ENCODE measurements around the gene VDAC2. TPM values are rescaled to one million over a fixed set of nuclear protein-coding genes. Genes with fewer than 3 reads are reported as not detected.
A peak's percentile ranks its signal among the peaks of the same experiment; 100 is the strongest.

The VDAC2 gene
- total RNA-seq, 1 experiment from 2014 or later, result 284 TPM

DNA sequence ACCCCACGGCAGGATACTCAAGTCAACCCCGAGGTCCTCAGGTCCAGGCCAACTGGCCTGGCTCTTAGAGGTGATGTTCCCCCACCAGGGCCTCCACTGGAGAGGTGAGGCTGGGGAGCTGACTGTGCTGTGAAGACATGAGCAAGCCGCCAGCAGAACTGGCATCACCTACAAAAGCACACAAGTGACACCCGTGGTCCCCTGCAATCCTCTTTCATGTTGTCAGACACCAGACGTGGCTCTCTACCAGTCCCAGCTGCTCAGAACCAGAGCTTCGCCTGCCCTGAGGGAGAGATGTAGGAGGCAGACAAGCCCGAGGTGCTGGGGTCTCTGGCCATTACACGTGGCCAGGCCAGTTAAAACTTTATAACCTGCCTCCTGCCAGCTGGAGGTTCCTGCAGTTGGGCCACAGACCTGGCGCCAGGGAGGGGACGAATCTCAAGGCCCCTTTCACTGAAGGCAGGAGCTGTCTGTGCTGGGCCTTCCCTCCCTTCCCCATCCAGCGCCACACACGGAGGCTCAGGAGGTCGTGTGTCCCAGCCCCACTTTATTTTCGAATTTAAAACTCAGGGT is 22.9 kb downstream of the VDAC2 start (continued):
- TF ChIP-seq FOXK1 (CRISPR knock-in tag; IDR thresholded peaks at IDR 0.05), result no peak
- TF ChIP-seq, protein P1, sequence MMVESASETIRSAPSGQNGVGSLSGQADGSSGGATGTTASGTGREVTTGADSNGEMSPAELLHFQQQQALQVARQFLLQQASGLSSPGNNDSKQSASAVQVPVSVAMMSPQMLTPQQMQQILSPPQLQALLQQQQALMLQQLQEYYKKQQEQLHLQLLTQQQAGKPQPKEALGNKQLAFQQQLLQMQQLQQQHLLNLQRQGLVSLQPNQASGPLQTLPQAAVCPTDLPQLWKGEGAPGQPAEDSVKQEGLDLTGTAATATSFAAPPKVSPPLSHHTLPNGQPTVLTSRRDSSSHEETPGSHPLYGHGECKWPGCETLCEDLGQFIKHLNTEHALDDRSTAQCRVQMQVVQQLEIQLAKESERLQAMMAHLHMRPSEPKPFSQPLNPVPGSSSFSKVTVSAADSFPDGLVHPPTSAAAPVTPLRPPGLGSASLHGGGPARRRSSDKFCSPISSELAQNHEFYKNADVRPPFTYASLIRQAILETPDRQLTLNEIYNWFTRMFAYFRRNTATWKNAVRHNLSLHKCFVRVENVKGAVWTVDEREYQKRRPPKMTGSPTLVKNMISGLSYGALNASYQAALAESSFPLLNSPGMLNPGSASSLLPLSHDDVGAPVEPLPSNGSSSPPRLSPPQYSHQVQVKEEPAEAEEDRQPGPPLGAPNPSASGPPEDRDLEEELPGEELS (CRISPR knock-in tag; IDR thresholded peaks at IDR 0.05), result no peak
- TF ChIP-seq, protein P2, sequence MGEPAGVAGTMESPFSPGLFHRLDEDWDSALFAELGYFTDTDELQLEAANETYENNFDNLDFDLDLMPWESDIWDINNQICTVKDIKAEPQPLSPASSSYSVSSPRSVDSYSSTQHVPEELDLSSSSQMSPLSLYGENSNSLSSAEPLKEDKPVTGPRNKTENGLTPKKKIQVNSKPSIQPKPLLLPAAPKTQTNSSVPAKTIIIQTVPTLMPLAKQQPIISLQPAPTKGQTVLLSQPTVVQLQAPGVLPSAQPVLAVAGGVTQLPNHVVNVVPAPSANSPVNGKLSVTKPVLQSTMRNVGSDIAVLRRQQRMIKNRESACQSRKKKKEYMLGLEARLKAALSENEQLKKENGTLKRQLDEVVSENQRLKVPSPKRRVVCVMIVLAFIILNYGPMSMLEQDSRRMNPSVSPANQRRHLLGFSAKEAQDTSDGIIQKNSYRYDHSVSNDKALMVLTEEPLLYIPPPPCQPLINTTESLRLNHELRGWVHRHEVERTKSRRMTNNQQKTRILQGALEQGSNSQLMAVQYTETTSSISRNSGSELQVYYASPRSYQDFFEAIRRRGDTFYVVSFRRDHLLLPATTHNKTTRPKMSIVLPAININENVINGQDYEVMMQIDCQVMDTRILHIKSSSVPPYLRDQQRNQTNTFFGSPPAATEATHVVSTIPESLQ (CRISPR knock-in tag; IDR thresholded peaks at IDR 0.05), result no peak
- TF ChIP-seq PRRX2 (CRISPR knock-in tag; IDR thresholded peaks at IDR 0.05), result peak; percentile 76; the same call in 1 of the 2 replicates
- no peak for TF ChIP-seq KAT7 (CRISPR knock-in tag; IDR thresholded peaks at IDR 0.05; ENCODE audit: borderline replicate concordance)
- TF ChIP-seq NR2C2 (CRISPR knock-in tag; IDR thresholded peaks at IDR 0.05), result no peak
- TF ChIP-seq SOX15 (CRISPR knock-in tag; IDR thresholded peaks at IDR 0.05), result no peak
- TF ChIP-seq, protein P3, sequence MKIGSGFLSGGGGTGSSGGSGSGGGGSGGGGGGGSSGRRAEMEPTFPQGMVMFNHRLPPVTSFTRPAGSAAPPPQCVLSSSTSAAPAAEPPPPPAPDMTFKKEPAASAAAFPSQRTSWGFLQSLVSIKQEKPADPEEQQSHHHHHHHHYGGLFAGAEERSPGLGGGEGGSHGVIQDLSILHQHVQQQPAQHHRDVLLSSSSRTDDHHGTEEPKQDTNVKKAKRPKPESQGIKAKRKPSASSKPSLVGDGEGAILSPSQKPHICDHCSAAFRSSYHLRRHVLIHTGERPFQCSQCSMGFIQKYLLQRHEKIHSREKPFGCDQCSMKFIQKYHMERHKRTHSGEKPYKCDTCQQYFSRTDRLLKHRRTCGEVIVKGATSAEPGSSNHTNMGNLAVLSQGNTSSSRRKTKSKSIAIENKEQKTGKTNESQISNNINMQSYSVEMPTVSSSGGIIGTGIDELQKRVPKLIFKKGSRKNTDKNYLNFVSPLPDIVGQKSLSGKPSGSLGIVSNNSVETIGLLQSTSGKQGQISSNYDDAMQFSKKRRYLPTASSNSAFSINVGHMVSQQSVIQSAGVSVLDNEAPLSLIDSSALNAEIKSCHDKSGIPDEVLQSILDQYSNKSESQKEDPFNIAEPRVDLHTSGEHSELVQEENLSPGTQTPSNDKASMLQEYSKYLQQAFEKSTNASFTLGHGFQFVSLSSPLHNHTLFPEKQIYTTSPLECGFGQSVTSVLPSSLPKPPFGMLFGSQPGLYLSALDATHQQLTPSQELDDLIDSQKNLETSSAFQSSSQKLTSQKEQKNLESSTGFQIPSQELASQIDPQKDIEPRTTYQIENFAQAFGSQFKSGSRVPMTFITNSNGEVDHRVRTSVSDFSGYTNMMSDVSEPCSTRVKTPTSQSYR (CRISPR knock-in tag; IDR thresholded peaks at IDR 0.05), result no peak
- TF ChIP-seq, protein P4, sequence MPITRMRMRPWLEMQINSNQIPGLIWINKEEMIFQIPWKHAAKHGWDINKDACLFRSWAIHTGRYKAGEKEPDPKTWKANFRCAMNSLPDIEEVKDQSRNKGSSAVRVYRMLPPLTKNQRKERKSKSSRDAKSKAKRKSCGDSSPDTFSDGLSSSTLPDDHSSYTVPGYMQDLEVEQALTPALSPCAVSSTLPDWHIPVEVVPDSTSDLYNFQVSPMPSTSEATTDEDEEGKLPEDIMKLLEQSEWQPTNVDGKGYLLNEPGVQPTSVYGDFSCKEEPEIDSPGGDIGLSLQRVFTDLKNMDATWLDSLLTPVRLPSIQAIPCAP (CRISPR knock-in tag; IDR thresholded peaks at IDR 0.05), result no peak
- TF ChIP-seq ESRRA (CRISPR knock-in tag; IDR thresholded peaks at IDR 0.05; ENCODE audit: borderline replicate concordance), result peak; percentile 64; the same call in 1 of the 2 replicates
- TF ChIP-seq, protein P5, sequence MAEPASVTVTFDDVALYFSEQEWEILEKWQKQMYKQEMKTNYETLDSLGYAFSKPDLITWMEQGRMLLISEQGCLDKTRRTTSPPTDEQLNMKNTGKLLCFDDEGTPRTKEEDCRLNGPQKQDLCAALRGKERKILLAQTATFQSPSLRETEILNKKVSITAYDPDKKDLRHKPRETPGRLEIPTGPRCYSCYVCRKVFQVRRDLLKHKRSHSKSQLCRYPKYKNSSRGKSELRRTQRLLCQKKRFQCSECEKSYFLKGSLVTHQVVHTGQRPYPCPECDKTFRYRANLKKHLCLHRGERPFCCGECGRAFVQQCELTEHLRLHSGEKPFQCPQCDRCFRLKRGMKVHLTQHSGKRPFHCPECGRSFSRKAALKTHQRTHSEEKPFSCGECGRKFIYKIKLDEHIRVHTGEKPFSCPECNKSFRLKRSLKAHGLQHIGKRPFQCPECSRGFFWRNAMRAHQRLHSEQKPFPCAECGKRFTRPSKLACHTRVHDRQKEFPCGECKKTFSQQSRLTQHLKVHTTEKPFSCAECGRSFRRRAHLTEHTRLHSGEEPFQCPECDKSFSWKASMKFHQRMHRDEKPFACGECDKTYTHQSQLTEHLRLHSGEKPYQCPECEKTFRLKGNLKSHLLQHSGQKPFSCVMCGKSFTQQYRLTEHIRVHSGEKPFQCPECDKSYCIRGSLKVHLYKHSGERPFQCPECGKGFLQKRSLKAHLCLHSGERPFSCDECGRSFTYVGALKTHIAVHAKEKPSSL (CRISPR knock-in tag; conservative IDR thresholded peaks at IDR 0.05), result no peak

DNA sequence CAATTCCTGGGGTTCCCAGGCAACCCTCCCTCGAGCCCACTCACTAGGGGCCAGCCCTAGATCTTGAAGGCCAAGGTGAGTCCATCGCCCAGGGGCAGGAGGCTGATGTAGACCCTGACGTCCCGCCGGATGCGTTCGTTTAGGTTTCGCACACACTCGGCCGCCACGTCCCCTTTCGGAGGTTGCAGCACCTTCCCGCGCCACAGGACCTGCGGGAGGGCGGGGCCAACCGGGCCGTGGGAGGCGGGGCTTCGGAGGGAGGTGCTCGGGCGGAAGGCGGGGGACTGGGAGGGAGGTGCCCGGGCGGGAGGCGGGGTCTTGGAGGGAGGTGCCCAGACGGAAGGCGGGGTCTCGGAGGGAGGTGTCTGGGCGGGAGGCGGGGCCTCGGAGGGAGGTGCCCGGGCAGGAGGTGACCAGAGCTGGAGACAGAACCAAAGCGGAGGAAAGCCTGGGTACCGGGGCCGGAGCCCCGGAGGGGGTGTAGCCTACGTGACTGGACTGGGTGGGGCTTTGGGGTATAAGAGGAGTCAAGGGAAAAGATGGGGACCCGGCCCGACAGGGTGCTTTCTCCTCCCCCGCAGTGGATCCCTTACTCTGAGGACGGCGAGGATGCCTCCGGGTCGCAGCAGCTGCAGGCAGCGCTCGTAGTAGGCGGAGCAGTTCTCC is 23.6 kb downstream of the VDAC2 start:
- H3K36me3 Mint-ChIP-seq, result peaks cover 35% of the 10 kb centered on the region
- DNase-seq (ENCODE audit: low spot score), result peak; percentile 99
- peak overlapping the region; percentile 66 for H3K4me3 Mint-ChIP-seq
- POLR2A ChIA-PET, result interaction anchor here (1.0 to 2.7 kb wide), 5 partner anchors 8 to 122 kb away, joined by 3 to 19 read pairs (median 4); partner anchors contain the start of gene VDAC2
- no peaks in the 10 kb centered on the region; the same call in 1 of the 2 replicates for H3K27me3 Mint-ChIP-seq (ENCODE audit: low read depth)
- peak overlapping the region; percentile 82 for H3K27ac Mint-ChIP-seq
- peaks cover 24% of the 10 kb centered on the region for H3K4me1 Mint-ChIP-seq
- no peaks in the 10 kb centered on the region for H3K9me3 Mint-ChIP-seq
- CTCF ChIA-PET, result interaction anchor here (0.6 to 6.3 kb wide), 14 partner anchors 9 to 408 kb away, joined by 3 to 145 read pairs (median 8); partner anchors contain the start of genes KAT6B and VDAC2
- ATAC-seq, result peak; percentile 75
- TF ChIP-seq NFATC4 (CRISPR knock-in tag; IDR thresholded peaks at IDR 0.05) (no peak), NR2C2 (CRISPR knock-in tag; IDR thresholded peaks at IDR 0.05) (no peak), KAT7 (CRISPR knock-in tag; IDR thresholded peaks at IDR 0.05; ENCODE audit: borderline replicate concordance) (no peak), ATF2 (CRISPR knock-in tag; IDR thresholded peaks at IDR 0.05; ENCODE audit: borderline replicate concordance, low read depth) (no peak), NR3C1 (CRISPR knock-in tag; conservative IDR thresholded peaks at IDR 0.05; ENCODE audit: low read depth) (no peak), NR1H2 (CRISPR knock-in tag; IDR thresholded peaks at IDR 0.05) (no peak), E2F4 (CRISPR knock-in tag; IDR thresholded peaks at IDR 0.05; ENCODE audit: borderline replicate concordance, low read depth) (peak; percentile 49; the same call in 1 of the 2 replicates)
- TF ChIP-seq, protein P6, sequence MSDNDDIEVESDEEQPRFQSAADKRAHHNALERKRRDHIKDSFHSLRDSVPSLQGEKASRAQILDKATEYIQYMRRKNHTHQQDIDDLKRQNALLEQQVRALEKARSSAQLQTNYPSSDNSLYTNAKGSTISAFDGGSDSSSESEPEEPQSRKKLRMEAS (CRISPR knock-in tag; IDR thresholded peaks at IDR 0.05), result no peak
- TF ChIP-seq, protein P1 (CRISPR knock-in tag; IDR thresholded peaks at IDR 0.05), result peak; percentile 17; the same call in 1 of the 2 replicates
